Astrocyte (in vitro differentiated cells and primary cell): ENCODE data around the gene SAMD4A.

ENCODE experiments used
- EZH2 ChIP-seq: IDR thresholded peaks from 2 replicates; pipeline ENCODE4 v1.6.1; 2012; ENCODE audit warnings: mild to moderate bottlenecking, low read length, inconsistent platforms; ENCODE audit not compliant: insufficient read depth
- TF ChIP-seq, protein P1 (sequence below): IDR thresholded peaks from 2 replicates; pipeline ENCODE4 v1.5.1; 2011; ENCODE audit warnings: low read depth, mild to moderate bottlenecking, inconsistent platforms, low read length, moderate library complexity; ENCODE audit not compliant: insufficient read depth

DNA sequence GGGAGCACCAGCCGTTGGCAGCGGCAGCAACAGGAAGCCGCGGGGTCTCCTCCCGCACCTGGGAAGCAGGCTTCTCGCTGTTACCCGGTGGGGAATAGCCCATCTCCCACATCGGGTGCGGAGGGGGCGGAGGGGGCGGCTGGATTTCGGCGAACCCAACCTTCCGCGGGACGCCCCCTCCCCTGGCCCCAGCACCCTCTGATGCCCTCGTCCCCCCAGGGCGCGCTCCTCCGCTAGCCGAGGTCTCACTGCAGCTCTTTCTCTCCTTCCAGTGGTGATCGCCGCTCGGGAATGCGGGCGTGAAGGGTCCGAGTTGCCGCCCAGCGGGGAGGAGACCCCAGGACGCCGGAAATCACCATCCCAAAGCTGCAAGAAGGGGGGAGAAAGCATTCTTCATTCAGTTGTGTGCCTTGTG is 303 bp downstream of the SAMD4A start:
- TF ChIP-seq, protein P1, sequence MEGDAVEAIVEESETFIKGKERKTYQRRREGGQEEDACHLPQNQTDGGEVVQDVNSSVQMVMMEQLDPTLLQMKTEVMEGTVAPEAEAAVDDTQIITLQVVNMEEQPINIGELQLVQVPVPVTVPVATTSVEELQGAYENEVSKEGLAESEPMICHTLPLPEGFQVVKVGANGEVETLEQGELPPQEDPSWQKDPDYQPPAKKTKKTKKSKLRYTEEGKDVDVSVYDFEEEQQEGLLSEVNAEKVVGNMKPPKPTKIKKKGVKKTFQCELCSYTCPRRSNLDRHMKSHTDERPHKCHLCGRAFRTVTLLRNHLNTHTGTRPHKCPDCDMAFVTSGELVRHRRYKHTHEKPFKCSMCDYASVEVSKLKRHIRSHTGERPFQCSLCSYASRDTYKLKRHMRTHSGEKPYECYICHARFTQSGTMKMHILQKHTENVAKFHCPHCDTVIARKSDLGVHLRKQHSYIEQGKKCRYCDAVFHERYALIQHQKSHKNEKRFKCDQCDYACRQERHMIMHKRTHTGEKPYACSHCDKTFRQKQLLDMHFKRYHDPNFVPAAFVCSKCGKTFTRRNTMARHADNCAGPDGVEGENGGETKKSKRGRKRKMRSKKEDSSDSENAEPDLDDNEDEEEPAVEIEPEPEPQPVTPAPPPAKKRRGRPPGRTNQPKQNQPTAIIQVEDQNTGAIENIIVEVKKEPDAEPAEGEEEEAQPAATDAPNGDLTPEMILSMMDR, result no peak
- TF ChIP-seq EZH2, result no peak
